Upper lobe of right lung (tissue), 1 donor: ENCODE results near the gene OR4D10. TPM values are rescaled to one million over a fixed set of nuclear protein-coding genes. Genes with fewer than 3 reads are reported as not detected.

ENCODE experiments used
- ATAC-seq: fragments of 200-7000 bp; cut with Tn5 transposase; one replicate; pipeline ENCODE4 v1.9.1; 2020; ENCODE audit warnings: mild to moderate bottlenecking, moderate library complexity
- DNase-seq: peaks from one replicate; pipeline ENCODE4 v3.0.0-alpha.2; 2020
- H3K27ac ChIP-seq: fragments of 200-600 bp; one replicate; pipeline ENCODE4 v1.8.0; 2022
- H3K27me3 ChIP-seq: fragments of 200-600 bp; one replicate; pipeline ENCODE4 v1.8.0; 2022; ENCODE audit warnings: mild to moderate bottlenecking
- H3K36me3 ChIP-seq: fragments of 200-600 bp; one replicate; pipeline ENCODE4 v1.8.0; 2022
- H3K4me1 ChIP-seq: fragments of 200-600 bp; one replicate; pipeline ENCODE4 v1.8.0; 2022
- H3K4me3 ChIP-seq: fragments of 200-600 bp; one replicate; pipeline ENCODE4 v1.8.0; 2022; ENCODE audit warnings: mild to moderate bottlenecking
- H3K9me3 ChIP-seq: fragments of 200-600 bp; one replicate; pipeline ENCODE4 v1.8.0; 2022
- intact Hi-C: fragments of 100-400 bp; cut with DNase I; formaldehyde crosslinking; loops from one replicate; pipeline ENCODE4 v1.11.0; 2022
- long read RNA-seq: library from polyadenylated mRNA; unstranded; transcript quantifications from one replicate; pipeline ENCODE4 v2.0.0, GENCODE V29; 2021
- total RNA-seq: library from RNA; stranded (reverse); fragmentation: NEBNext Ultra II Directional; extraction: Animal tissue kit (Norgen Biotek cat#: 25700); gene quantifications from one replicate; pipeline ENCODE4 v1.2.1, GENCODE V29; 2021
- TF ChIP-seq, protein P1 (sequence below): fragments of 200-600 bp; IDR thresholded peaks from one replicate; pipeline ENCODE4 v1.8.0; 2022; ENCODE audit warnings: antibody characterized with exemption
- donor health status: DM: no; HTN: yes; CAD: no; lungs with severe emphysema.

The OR4D10 gene
- not detected for total RNA-seq
- long read RNA-seq, result 0 reads

DNA sequence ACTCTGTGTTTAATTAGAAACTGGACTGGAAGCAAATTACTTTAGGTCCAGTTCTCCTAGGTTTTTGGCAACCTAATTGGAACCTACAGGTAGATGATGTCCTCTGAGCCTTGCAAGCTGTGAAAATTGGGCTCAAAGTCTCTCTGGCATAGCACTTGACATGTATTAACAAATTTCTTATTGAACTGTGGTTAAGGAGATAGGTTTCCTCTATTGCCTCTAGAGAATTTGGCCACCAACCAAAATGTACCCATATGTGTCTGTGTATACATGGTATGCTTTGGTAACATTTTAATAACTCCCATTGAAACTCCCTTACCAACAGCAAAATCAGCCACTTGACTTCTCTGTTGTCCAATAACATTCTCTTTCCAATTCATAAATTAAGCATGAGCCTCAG lies at the start of gene OR4D10:
Gene OR4D10 (plus strand): TSS at position 301 of the 400 bp plus-strand sequence. CDS start 4,115 bp downstream, outside the sequence.
- intact Hi-C loops, result no loop called here
- H3K4me3 ChIP-seq, result no peak within 1 kb of the TSS
- no peak for DNase-seq
- ATAC-seq, result no peak
- H3K27me3 ChIP-seq, result no peaks in the 10 kb centered on the region
- H3K27ac ChIP-seq, result no peak within 1 kb of the TSS
- no peaks in the 10 kb centered on the region for H3K9me3 ChIP-seq
- TF ChIP-seq, protein P1, sequence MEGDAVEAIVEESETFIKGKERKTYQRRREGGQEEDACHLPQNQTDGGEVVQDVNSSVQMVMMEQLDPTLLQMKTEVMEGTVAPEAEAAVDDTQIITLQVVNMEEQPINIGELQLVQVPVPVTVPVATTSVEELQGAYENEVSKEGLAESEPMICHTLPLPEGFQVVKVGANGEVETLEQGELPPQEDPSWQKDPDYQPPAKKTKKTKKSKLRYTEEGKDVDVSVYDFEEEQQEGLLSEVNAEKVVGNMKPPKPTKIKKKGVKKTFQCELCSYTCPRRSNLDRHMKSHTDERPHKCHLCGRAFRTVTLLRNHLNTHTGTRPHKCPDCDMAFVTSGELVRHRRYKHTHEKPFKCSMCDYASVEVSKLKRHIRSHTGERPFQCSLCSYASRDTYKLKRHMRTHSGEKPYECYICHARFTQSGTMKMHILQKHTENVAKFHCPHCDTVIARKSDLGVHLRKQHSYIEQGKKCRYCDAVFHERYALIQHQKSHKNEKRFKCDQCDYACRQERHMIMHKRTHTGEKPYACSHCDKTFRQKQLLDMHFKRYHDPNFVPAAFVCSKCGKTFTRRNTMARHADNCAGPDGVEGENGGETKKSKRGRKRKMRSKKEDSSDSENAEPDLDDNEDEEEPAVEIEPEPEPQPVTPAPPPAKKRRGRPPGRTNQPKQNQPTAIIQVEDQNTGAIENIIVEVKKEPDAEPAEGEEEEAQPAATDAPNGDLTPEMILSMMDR, result no peak
- H3K4me1 ChIP-seq, result no peaks in the 10 kb centered on the region
- no peaks in the 10 kb centered on the region for H3K36me3 ChIP-seq

- Histone ChIP-seq H3K9me3 (no peaks in the 10 kb centered on the region), H3K4me1 (no peaks in the 10 kb centered on the region), H3K36me3 (no peaks in the 10 kb centered on the region), H3K27me3 (peaks cover 5% of the 10 kb centered on the region), H3K27ac (no peak overlapping the region), H3K4me3 (no peak overlapping the region)
- TF ChIP-seq, protein P1, result no peak
- DNase-seq (no peak), ATAC-seq (no peak)
- intact Hi-C loops, result no loop called here
Measured at GRCh38 chr11:59423835-59424234, 49.3 kb upstream of the OR4D10 start.

DNA sequence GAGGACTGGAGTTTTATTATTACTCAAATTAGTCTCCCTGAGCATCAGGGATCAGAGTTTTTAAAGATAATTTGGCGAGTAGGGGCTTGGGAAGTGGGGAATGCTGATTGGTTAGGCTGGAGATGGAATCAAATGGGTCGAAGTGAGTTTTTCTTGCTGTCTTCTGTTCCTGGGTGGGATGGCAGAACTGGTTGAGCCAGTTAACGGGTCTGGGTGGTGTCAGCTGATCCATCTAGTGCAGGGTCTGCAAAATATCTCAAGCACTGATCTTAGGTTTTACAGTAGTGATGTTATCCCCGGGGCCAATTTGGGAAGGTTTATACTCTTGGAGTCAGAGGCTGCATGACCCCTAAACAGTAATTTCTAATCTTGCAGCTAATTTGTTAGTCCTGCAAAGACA lies 48.0 kb upstream of the OR4D10 start:
- no peak overlapping the region for H3K4me3 ChIP-seq
- H3K36me3 ChIP-seq, result no peaks in the 10 kb centered on the region
- intact Hi-C loops, result no loop called here
- ATAC-seq, result no peak
- no peaks in the 10 kb centered on the region for H3K27me3 ChIP-seq
- DNase-seq, result no peak
- H3K9me3 ChIP-seq, result no peaks in the 10 kb centered on the region
- no peak overlapping the region for H3K27ac ChIP-seq
- TF ChIP-seq, protein P1, result no peak
- H3K4me1 ChIP-seq, result no peaks in the 10 kb centered on the region

DNA sequence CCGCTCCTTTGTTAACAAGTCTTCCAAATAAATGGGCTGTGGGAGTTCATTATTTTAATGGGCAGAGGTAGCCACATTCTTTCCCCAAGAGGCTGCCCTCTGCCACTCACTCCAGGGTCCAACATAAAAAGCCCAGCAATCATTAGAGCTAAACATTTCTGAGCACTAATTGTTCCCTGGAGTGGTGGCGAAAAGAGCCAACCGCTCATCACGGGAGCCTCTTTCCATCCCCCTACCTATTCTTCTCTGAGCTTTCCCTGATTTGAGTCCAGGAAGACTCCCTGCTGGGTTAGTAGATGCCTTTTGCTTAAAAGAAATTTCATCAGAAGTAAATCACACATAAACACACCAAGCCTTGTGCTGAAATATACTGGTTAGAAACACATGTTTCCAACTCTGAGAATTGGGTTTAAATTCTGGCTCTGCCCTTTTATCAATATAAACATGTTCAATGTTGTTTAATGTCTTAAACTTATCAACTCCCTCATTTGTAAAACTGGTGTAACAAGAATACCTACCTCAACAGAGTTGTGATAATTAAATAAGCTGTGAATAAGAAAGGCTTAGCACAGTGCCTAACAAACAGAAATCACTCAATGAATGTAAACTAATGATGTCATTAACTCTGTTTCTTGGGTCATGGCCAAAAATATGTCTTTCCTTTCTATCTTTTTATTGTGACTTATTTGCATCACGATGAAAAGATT lies 46.6 kb upstream of the OR4D10 start, which contains the start of gene OR5A2:
Gene OR5A2 (minus strand): TSS at position 53 of the 707 bp plus-strand sequence. CDS start 3,460 bp downstream, outside the sequence.
- no peak for ATAC-seq

GRCh38 chr11:59427068-59427382 lies 46.1 kb upstream of the OR4D10 start:
- DNase-seq (no peak), ATAC-seq (no peak)
- TF ChIP-seq, protein P1, result no peak
- Histone ChIP-seq H3K4me3 (no peak overlapping the region), H3K27me3 (no peaks in the 10 kb centered on the region), H3K36me3 (no peaks in the 10 kb centered on the region), H3K9me3 (no peaks in the 10 kb centered on the region), H3K4me1 (no peaks in the 10 kb centered on the region), H3K27ac (no peak overlapping the region)
- intact Hi-C loops, result no loop called here

More for the DNA sequence above, 46.6 kb upstream of the OR4D10 start, which contains the start of gene OR5A2:
- DNase-seq, result no peak
- H3K27ac ChIP-seq, result no peak within 1 kb of the TSS
- no peaks in the 10 kb centered on the region for H3K36me3 ChIP-seq
- no peaks in the 10 kb centered on the region for H3K9me3 ChIP-seq
- no peaks in the 10 kb centered on the region for H3K27me3 ChIP-seq
- intact Hi-C loops, result no loop called here
- no peak within 1 kb of the TSS for H3K4me3 ChIP-seq
- TF ChIP-seq, protein P1, result no peak
- no peaks in the 10 kb centered on the region for H3K4me1 ChIP-seq
